NCI-H82 treated with DMSO at 0.1 percent for 48 hours (cell line): ENCODE data around the gene PLXDC1.
"Not testable (repeated sequence)": the region's sequence is repeated elsewhere in the genome, so short reads cannot be mapped to it uniquely, and the experiment has no call there.

Experiments used
- DNase-seq: peaks from one replicate; lab custom pipeline; 2025; ENCODE audit not compliant: unreplicated experiment; lab: John Stamatoyannopoulos, UW

PLXDC1 gene

GRCh38 chr17:39069114-39069756, 82.2 kb downstream of the PLXDC1 start:
- peak; percentile 85 for DNase-seq

GRCh38 chr17:39064819-39065218, 86.6 kb downstream of the PLXDC1 start:
- DNase-seq = no peak

- DNase-seq = no peak
These were observed 87.1 kb downstream of the PLXDC1 start for GRCh38 chr17:39064374-39064773.

GRCh38 chr17:39063681-39064069, 87.8 kb downstream of the PLXDC1 start:
- DNase-seq = no peak

GRCh38 chr17:39062846-39063680, 88.4 kb downstream of the PLXDC1 start:
- no peak for DNase-seq

- DNase-seq = no peak
These were observed 92.9 kb downstream of the PLXDC1 start for GRCh38 chr17:39058524-39058923.

GRCh38 chr17:39057701-39058206, 93.7 kb downstream of the PLXDC1 start:
- no peak for DNase-seq

GRCh38 chr17:39054111-39054645, 97.3 kb downstream of the PLXDC1 start:
- no peak for DNase-seq

GRCh38 chr17:39052423-39052822, 99.0 kb downstream of the PLXDC1 start:
- DNase-seq = not testable (repeated sequence)

- DNase-seq = no peak
These were observed 100.3 kb downstream of the PLXDC1 start for GRCh38 chr17:39051001-39051585.

- DNase-seq = no peak
These were observed 105.3 kb downstream of the PLXDC1 start for GRCh38 chr17:39045948-39046679.

- no peak for DNase-seq
These were observed 115.4 kb downstream of the PLXDC1 start for GRCh38 chr17:39036009-39036408.

- not testable (repeated sequence) for DNase-seq
These were observed 115.9 kb downstream of the PLXDC1 start for GRCh38 chr17:39035578-39035977.

- no peak for DNase-seq
These were observed 122.7 kb downstream of the PLXDC1 start for GRCh38 chr17:39028690-39029089.

- no peak for DNase-seq
These were observed 123.9 kb downstream of the PLXDC1 start for GRCh38 chr17:39027455-39028035.

- no peak for DNase-seq
These were observed 124.4 kb downstream of the PLXDC1 start for GRCh38 chr17:39026980-39027451.

- not testable (repeated sequence) for DNase-seq
These were observed 125.1 kb downstream of the PLXDC1 start for GRCh38 chr17:39026346-39026745.

GRCh38 chr17:39022924-39023323, 128.5 kb downstream of the PLXDC1 start:
- no peak for DNase-seq

GRCh38 chr17:39020037-39020436, 131.4 kb downstream of the PLXDC1 start:
- not testable (repeated sequence) for DNase-seq
